Measurements from ENCODE around the gene GPX1. TPM values are rescaled to one million over a fixed set of nuclear protein-coding genes. Genes with fewer than 3 reads are reported as not detected.
"Not testable (repeated sequence)": the region's sequence is repeated elsewhere in the genome, so short reads cannot be mapped to it uniquely, and the experiment has no call there.

Gene GPX1
- total RNA-seq, 3 donors from 2014 or later = 122 to 148 (median 144) TPM

- Histone ChIP-seq H3K4me1 (ENCODE audit: low read depth) (no peaks in the 10 kb centered on the region), H3K36me3 (ENCODE audit: low read depth) (peaks cover 6% of the 10 kb centered on the region), H3K9me3 (no peaks in the 10 kb centered on the region), H3K4me3 (no peak overlapping the region)
- DNase-seq = no peak
- intact Hi-C loops (cut with DNase I, micrococcal nuclease) = no loop called here
- ATAC-seq = no peak
- TF ChIP-seq CTCF (IDR thresholded peaks at IDR 0.05) = no peak
Observed at GRCh38 chr3:49371946-49372345, 13.8 kb upstream of the GPX1 start.

- no peak for ATAC-seq
- peaks cover 6% of the 10 kb centered on the region for H3K36me3 ChIP-seq (ENCODE audit: low read depth)
- intact Hi-C loops (cut with DNase I, micrococcal nuclease) = no loop called here
- H3K9me3 ChIP-seq = no peaks in the 10 kb centered on the region
- no peak for DNase-seq
- no peak overlapping the region for H3K4me3 ChIP-seq
- H3K4me1 ChIP-seq (ENCODE audit: low read depth) = no peaks in the 10 kb centered on the region
- no peak for TF ChIP-seq CTCF (IDR thresholded peaks at IDR 0.05)
Observed at GRCh38 chr3:49370585-49371290, 12.6 kb upstream of the GPX1 start.

GRCh38 chr3:49362561-49362960, 4.4 kb upstream of the GPX1 start:
- Histone ChIP-seq H3K4me3 (no peak overlapping the region), H3K36me3 (ENCODE audit: low read depth) (peaks cover 5% of the 10 kb centered on the region), H3K4me1 (ENCODE audit: low read depth) (peaks cover 18% of the 10 kb centered on the region), H3K9me3 (no peaks in the 10 kb centered on the region)
- ATAC-seq (no peak), DNase-seq (no peak)
- no peak for TF ChIP-seq CTCF (IDR thresholded peaks at IDR 0.05)
- intact Hi-C loops (cut with DNase I, micrococcal nuclease) = no loop called here

- no peak for TF ChIP-seq CTCF (IDR thresholded peaks at IDR 0.05)
- DNase-seq = no peak
- Histone ChIP-seq H3K36me3 (ENCODE audit: low read depth) (peaks cover 5% of the 10 kb centered on the region), H3K4me3 (no peak overlapping the region), H3K4me1 (ENCODE audit: low read depth) (peaks cover 25% of the 10 kb centered on the region), H3K9me3 (no peaks in the 10 kb centered on the region)
- ATAC-seq = no peak
- intact Hi-C loops (cut with DNase I, micrococcal nuclease) = no loop called here
Observed at GRCh38 chr3:49359623-49360022, 1.5 kb upstream of the GPX1 start.

- no peaks in the 10 kb centered on the region for H3K9me3 ChIP-seq
- no peak overlapping the region for H3K4me3 ChIP-seq
- TF ChIP-seq CTCF (IDR thresholded peaks at IDR 0.05) = no peak
- H3K4me1 ChIP-seq (ENCODE audit: low read depth) = peaks cover 25% of the 10 kb centered on the region
- peak; percentile 2 for ATAC-seq
- intact Hi-C loops (cut with DNase I, micrococcal nuclease) = no loop called here
- no peak for DNase-seq
- peaks cover 5% of the 10 kb centered on the region for H3K36me3 ChIP-seq (ENCODE audit: low read depth)
Observed at GRCh38 chr3:49358884-49359225, 702 bp upstream of the GPX1 start.

- ATAC-seq (peak; percentile 56), DNase-seq (peak; percentile 62 to 78 (median 77))
- peaks cover 25% of the 10 kb centered on the region for H3K4me1 ChIP-seq (ENCODE audit: low read depth)
- H3K36me3 ChIP-seq (ENCODE audit: low read depth); intact Hi-C loops (cut with DNase I, micrococcal nuclease); H3K9me3 ChIP-seq: not testable (repeated sequence)
- peak overlapping the region; percentile 60 for H3K4me3 ChIP-seq
Observed at GRCh38 chr3:49357443-49358216, 523 bp downstream of the GPX1 start.

GRCh38 chr3:49357095-49357442, 1.1 kb downstream of the GPX1 start:
- H3K36me3 ChIP-seq (ENCODE audit: low read depth); intact Hi-C loops (cut with DNase I, micrococcal nuclease); H3K4me3 ChIP-seq; ATAC-seq; H3K9me3 ChIP-seq: not testable (repeated sequence)
- peak in 1 of 3 donors; percentile 6 for DNase-seq
- peaks cover 25% of the 10 kb centered on the region for H3K4me1 ChIP-seq (ENCODE audit: low read depth)
